KMS-11 (cell line): ENCODE measurements around the gene SERPINA5.

Source experiments
- H2AFZ ChIP-seq: fragments of 200-600 bp; sonication (generic); 2 replicates; pipeline ENCODE4 v1.6.1; 2016; ENCODE audit warnings: antibody characterized with exemption, mixed run types, low read depth
- H3K27ac ChIP-seq: fragments of 200-600 bp; sonication (generic); 2 replicates; pipeline ENCODE4 v1.6.1; 2016; ENCODE audit warnings: mild to moderate bottlenecking, mixed run types
- H3K27me3 ChIP-seq: fragments of 200-600 bp; sonication (generic); 2 replicates; pipeline ENCODE4 v1.6.1; 2017; ENCODE audit warnings: mild to moderate bottlenecking, low read depth, mixed run types, moderate library complexity; ENCODE audit not compliant: insufficient read depth
- H3K36me3 ChIP-seq: fragments of 200-600 bp; sonication (generic); 2 replicates; pipeline ENCODE4 v1.6.1; 2017; ENCODE audit warnings: mild to moderate bottlenecking, mixed run types; ENCODE audit not compliant: insufficient read depth
- H3K4me1 ChIP-seq: fragments of 200-600 bp; sonication (generic); 2 replicates; pipeline ENCODE4 v1.6.1; 2016; ENCODE audit warnings: mild to moderate bottlenecking, low read depth, mixed run types; ENCODE audit not compliant: poor library complexity, severe bottlenecking
- H3K4me2 ChIP-seq: fragments of 200-600 bp; sonication (generic); 2 replicates; pipeline ENCODE4 v1.7.0; 2016; ENCODE audit warnings: mild to moderate bottlenecking, mixed run types
- H3K4me3 ChIP-seq: fragments of 200-600 bp; sonication (generic); IDR thresholded peaks from 2 replicates; pipeline ENCODE4 v1.6.1; 2017; ENCODE audit warnings: low read depth, low read length, mixed read lengths; ENCODE audit not compliant: insufficient read depth
- H3K79me2 ChIP-seq: fragments of 200-600 bp; sonication (generic); 2 replicates; pipeline ENCODE4 v1.6.1; 2016; ENCODE audit warnings: low read depth, mixed run types; ENCODE audit not compliant: insufficient read depth
- H3K9ac ChIP-seq: fragments of 200-600 bp; sonication (generic); 2 replicates; pipeline ENCODE4 v1.6.1; 2016; ENCODE audit warnings: mild to moderate bottlenecking, mixed run types
- H4K20me1 ChIP-seq: fragments of 200-600 bp; sonication (generic); 2 replicates; pipeline ENCODE4 v1.6.1; 2016; ENCODE audit warnings: mild to moderate bottlenecking, mixed run types; ENCODE audit not compliant: insufficient read depth
- TF ChIP-seq, protein P1 (sequence below): fragments of 200-600 bp; sonication (generic); conservative IDR thresholded peaks from 2 replicates; pipeline ENCODE4 v1.6.1; 2017; ENCODE audit warnings: low read depth, mild to moderate bottlenecking, antibody characterized with exemption, low read length, moderate library complexity, mixed read lengths

SERPINA5 gene

DNA sequence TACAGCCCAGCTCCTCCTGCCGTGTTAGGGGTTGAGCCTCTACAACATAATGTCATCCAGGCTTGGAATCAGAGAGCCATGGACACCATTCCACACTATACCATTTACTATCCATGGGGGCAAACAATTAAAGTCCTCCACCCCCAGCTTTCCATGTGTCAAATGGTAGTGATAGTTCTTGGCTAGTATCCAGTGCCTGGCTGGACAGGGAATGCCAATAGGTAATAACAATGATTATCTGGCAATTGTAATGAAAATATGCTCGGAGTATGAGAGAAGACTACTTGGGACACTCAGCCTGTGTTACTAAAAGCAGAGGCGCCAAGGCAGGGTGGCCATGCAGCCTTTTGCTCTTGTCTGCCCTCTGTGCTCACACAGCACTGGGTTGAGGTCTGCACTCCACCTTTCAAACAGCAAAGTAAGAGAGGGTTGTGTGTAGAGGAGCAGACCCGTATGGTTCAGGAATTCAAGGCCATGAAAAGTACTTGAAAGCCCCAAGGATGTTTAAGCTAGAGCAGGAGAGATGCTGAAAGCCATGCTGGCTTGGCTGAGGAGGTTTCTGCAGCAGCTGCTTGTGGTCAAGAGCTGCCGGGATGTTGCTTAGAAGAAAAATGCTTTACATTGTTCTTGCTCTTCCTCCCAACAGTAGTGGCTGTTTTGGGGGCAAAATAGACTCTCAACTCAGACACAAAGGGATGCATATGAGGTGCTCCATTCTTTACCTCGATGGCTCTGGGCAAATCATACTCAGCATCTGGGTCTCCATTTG is 41.6 kb downstream of the SERPINA5 start:
- no peaks in the 10 kb centered on the region for H3K27me3 ChIP-seq
- no peaks in the 10 kb centered on the region for H4K20me1 ChIP-seq
- H3K79me2 ChIP-seq: no peaks in the 10 kb centered on the region
- no peak overlapping the region for H3K27ac ChIP-seq
- TF ChIP-seq, protein P1, sequence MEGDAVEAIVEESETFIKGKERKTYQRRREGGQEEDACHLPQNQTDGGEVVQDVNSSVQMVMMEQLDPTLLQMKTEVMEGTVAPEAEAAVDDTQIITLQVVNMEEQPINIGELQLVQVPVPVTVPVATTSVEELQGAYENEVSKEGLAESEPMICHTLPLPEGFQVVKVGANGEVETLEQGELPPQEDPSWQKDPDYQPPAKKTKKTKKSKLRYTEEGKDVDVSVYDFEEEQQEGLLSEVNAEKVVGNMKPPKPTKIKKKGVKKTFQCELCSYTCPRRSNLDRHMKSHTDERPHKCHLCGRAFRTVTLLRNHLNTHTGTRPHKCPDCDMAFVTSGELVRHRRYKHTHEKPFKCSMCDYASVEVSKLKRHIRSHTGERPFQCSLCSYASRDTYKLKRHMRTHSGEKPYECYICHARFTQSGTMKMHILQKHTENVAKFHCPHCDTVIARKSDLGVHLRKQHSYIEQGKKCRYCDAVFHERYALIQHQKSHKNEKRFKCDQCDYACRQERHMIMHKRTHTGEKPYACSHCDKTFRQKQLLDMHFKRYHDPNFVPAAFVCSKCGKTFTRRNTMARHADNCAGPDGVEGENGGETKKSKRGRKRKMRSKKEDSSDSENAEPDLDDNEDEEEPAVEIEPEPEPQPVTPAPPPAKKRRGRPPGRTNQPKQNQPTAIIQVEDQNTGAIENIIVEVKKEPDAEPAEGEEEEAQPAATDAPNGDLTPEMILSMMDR: no peak
- H3K4me1 ChIP-seq: no peaks in the 10 kb centered on the region
- H3K36me3 ChIP-seq: no peaks in the 10 kb centered on the region
- no peak overlapping the region for H3K9ac ChIP-seq
- no peak overlapping the region for H3K4me2 ChIP-seq
- H3K4me3 ChIP-seq: no peak overlapping the region
- no peak overlapping the region for H2AFZ ChIP-seq

DNA sequence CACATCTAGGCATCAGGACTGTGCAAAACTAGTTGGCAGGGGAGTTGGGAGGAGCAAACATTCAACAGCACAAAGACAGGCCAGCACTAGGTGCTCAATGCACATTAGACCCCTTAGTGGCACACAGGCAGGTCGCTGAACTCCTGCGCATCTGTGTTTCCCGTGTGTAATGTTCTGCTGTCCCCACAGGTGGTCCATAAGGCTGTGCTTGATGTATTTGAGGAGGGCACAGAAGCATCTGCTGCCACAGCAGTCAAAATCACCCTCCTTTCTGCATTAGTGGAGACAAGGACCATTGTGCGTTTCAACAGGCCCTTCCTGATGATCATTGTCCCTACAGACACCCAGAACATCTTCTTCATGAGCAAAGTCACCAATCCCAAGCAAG is 42.2 kb downstream of the SERPINA5 start:
- TF ChIP-seq, protein P1: no peak
- Histone ChIP-seq H3K27me3 (no peaks in the 10 kb centered on the region), H3K36me3 (no peaks in the 10 kb centered on the region), H2AFZ (no peak overlapping the region), H3K9ac (no peak overlapping the region), H3K79me2 (no peaks in the 10 kb centered on the region), H3K27ac (no peak overlapping the region), H3K4me1 (no peaks in the 10 kb centered on the region), H3K4me2 (no peak overlapping the region), H3K4me3 (no peak overlapping the region), H4K20me1 (no peaks in the 10 kb centered on the region)

DNA sequence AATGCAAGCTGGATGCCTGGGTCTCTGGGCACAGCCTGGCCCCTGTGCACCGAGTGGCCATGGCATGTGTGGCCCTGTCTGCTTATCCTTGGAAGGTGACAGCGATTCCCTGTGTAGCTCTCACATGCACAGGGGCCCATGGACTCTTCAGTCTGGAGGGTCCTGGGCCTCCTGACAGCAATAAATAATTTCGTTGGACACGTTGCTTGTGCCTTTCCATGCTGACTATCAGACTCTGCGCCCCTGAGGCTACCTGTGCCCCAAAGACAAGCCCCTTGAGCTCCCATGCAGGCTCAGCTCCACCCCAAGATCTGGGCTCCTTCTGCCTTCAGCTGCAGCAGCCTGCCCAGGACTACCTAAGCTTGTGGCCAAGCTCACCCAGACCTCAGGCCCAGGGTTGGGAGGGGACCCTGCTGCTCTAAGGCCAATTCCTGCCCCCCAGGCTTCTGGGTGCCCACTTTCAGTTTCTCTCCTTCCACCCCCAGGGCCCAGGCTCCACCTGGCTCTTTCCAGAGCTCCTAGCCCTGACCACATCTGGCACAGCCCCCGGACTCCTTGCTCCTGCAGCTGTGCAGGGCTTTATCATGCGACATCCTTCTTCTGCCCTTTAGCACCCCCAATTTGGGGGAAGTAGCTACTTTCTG is 42.8 kb downstream of the SERPINA5 start:
- H4K20me1 ChIP-seq: no peaks in the 10 kb centered on the region
- no peak overlapping the region for H3K9ac ChIP-seq
- no peak overlapping the region for H3K27ac ChIP-seq
- H3K4me3 ChIP-seq: no peak overlapping the region
- no peaks in the 10 kb centered on the region for H3K4me1 ChIP-seq
- no peak overlapping the region for H2AFZ ChIP-seq
- H3K79me2 ChIP-seq: no peaks in the 10 kb centered on the region
- no peaks in the 10 kb centered on the region for H3K36me3 ChIP-seq
- H3K27me3 ChIP-seq: no peaks in the 10 kb centered on the region
- H3K4me2 ChIP-seq: no peak overlapping the region
- TF ChIP-seq, protein P1: no peak

DNA sequence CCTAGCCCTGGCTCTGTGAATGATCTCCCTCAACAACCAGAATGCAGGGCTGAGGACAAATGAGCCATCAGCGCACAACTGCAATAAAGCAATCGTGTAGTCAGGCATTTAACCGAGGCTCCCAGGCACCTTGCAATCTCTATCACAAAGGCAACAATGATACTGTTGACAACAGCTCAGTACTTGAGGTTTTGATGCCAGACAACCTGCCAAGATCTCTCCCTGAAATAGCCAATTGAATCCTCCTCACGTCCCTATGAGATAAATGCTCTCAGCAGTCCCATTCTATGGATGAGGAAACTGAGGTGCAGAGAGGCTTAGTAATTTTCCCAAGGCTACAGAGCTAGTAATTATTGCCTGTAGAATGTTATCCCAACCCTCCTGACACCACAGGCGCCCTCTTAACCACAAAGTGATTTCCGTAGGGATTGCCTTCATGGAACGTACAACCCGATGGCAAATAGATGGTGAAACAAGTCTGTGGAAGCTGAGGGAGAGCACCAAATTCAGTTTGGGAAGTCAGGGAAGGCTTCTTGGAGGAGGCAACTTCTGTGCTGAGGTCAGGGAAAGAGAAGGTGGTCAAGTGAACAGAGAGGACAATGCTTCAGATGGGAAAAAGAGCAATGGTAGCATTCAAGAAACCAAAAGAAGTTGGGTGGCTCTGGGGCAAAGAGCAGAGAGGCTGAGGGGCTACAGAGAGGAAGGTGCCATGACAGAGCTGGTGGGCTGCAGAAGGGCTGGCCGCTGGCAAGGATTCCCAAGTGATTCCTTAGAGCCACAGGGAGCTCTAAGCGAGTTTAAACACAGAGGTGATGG is 43.5 kb downstream of the SERPINA5 start:
- TF ChIP-seq, protein P1: no peak
- Histone ChIP-seq H3K9ac (no peak overlapping the region), H2AFZ (no peak overlapping the region), H3K27ac (no peak overlapping the region), H3K4me1 (no peaks in the 10 kb centered on the region), H3K27me3 (no peaks in the 10 kb centered on the region), H4K20me1 (no peaks in the 10 kb centered on the region), H3K4me2 (no peak overlapping the region), H3K4me3 (no peak overlapping the region), H3K79me2 (no peaks in the 10 kb centered on the region), H3K36me3 (no peaks in the 10 kb centered on the region)
